ENCODE data around the gene FAM32A.

Gene FAM32A

GRCh38 chr19:16202320-16203255 lies 17.4 kb downstream of the FAM32A start:
- DNase-seq (ENCODE audit: low read depth) = no peak

- DNase-seq (ENCODE audit: low read depth) = no peak
Measured at GRCh38 chr19:16203256-16204004, 18.2 kb downstream of the FAM32A start.

GRCh38 chr19:16204005-16204294 lies 18.7 kb downstream of the FAM32A start:
- DNase-seq (ENCODE audit: low read depth) = no peak

- no peak for DNase-seq (ENCODE audit: low read depth)
Measured at GRCh38 chr19:16205205-16206045, 20.2 kb downstream of the FAM32A start.

GRCh38 chr19:16206046-16206605 lies 20.9 kb downstream of the FAM32A start:
- no peak for DNase-seq (ENCODE audit: low read depth)

GRCh38 chr19:16206637-16207036 lies 21.4 kb downstream of the FAM32A start:
- DNase-seq (ENCODE audit: low read depth) = no peak

- no peak for DNase-seq (ENCODE audit: low read depth)
Measured at GRCh38 chr19:16207063-16207462, 21.9 kb downstream of the FAM32A start.

GRCh38 chr19:16207490-16208025 lies 22.3 kb downstream of the FAM32A start:
- no peak for DNase-seq (ENCODE audit: low read depth)

GRCh38 chr19:16208064-16208759 lies 23.0 kb downstream of the FAM32A start:
- DNase-seq (ENCODE audit: low read depth) = no peak

- no peak for DNase-seq (ENCODE audit: low read depth)
Measured at GRCh38 chr19:16208847-16209665, 23.8 kb downstream of the FAM32A start.

- no peak for DNase-seq (ENCODE audit: low read depth)
Measured at GRCh38 chr19:16210168-16210567, 25.0 kb downstream of the FAM32A start.

- no peak for DNase-seq (ENCODE audit: low read depth)
Measured at GRCh38 chr19:16213076-16213475, 27.9 kb downstream of the FAM32A start.

- DNase-seq (ENCODE audit: low read depth) = peak; percentile 28
Measured at GRCh38 chr19:16216744-16217670, 31.8 kb downstream of the FAM32A start.

GRCh38 chr19:16217716-16218451 lies 32.7 kb downstream of the FAM32A start:
- DNase-seq (ENCODE audit: low read depth) = no peak

- DNase-seq (ENCODE audit: low read depth) = no peak
Measured at GRCh38 chr19:16218851-16219250, 33.6 kb downstream of the FAM32A start.

- DNase-seq (ENCODE audit: low read depth) = no peak
Measured at GRCh38 chr19:16222806-16223205, 37.6 kb downstream of the FAM32A start.

GRCh38 chr19:16223746-16224145 lies 38.5 kb downstream of the FAM32A start:
- DNase-seq (ENCODE audit: low read depth) = no peak

GRCh38 chr19:16224293-16225045 lies 39.3 kb downstream of the FAM32A start:
- no peak for DNase-seq (ENCODE audit: low read depth)
